ENCODE results near the gene STK32C.

GRCh38 chr10:132334631-132335188 is 27.0 kb upstream of the STK32C start:
- TF ChIP-seq, protein P1, sequence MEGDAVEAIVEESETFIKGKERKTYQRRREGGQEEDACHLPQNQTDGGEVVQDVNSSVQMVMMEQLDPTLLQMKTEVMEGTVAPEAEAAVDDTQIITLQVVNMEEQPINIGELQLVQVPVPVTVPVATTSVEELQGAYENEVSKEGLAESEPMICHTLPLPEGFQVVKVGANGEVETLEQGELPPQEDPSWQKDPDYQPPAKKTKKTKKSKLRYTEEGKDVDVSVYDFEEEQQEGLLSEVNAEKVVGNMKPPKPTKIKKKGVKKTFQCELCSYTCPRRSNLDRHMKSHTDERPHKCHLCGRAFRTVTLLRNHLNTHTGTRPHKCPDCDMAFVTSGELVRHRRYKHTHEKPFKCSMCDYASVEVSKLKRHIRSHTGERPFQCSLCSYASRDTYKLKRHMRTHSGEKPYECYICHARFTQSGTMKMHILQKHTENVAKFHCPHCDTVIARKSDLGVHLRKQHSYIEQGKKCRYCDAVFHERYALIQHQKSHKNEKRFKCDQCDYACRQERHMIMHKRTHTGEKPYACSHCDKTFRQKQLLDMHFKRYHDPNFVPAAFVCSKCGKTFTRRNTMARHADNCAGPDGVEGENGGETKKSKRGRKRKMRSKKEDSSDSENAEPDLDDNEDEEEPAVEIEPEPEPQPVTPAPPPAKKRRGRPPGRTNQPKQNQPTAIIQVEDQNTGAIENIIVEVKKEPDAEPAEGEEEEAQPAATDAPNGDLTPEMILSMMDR (conservative IDR thresholded peaks at IDR 0.05; ENCODE audit: low read depth, low read length) = no peak
- no peak for TF ChIP-seq EZH2 (IDR thresholded peaks at IDR 0.05; ENCODE audit: borderline replicate concordance, low read depth, low read length, poor library complexity, severe bottlenecking)

Data from A673 (cell line).